GM23248 (cell line): ENCODE measurements around the gene EIF4E.

ENCODE experiments used
- EZH2 ChIP-seq: fragments of 200-600 bp; sonication (generic); IDR thresholded peaks from 2 replicates; pipeline ENCODE4 v1.6.1; 2018; ENCODE audit warnings: antibody characterized with exemption, mild to moderate bottlenecking; ENCODE audit not compliant: insufficient read depth, poor library complexity, severe bottlenecking
- EZH2phosphoT487 ChIP-seq: fragments of 200-600 bp; sonication (generic); IDR thresholded peaks from 2 replicates; pipeline ENCODE4 v1.6.1; 2018; ENCODE audit warnings: antibody characterized with exemption, moderate library complexity, mild to moderate bottlenecking, low read depth; ENCODE audit not compliant: insufficient read depth

DNA sequence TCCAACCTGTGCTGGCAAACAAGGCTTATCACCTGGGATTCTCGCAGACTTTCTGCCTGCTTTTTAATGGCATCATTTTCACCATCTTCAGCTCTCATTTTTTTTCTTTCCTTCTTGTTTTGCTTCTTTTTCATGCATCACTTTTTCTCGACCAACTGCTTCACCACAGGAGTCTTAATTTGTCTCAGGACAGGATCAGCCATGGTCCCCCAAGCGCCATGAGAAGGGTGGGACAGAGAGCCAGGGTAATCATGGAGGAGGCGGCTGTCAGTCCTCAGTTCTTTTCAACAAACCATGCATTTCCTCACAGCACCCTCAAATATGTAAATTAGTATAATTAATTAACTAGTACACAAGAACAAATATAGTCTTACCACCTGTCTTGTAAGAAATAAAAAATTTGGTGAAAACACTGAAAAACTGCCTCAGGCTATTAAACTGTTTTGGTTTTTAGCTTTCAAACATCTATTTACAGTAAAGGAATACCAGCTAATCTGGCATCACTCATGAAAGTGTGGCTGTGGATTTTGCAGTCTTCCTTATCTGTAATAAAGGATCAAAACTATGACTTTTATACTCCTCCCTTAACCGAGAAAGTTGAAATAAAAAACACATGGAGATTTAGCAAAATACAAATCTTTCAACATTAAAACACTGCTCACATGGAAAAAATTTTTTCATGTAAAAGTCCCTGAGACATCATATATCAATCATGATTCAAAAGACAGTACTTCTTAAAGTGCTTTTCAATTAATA is 19.1 kb downstream of the EIF4E start:
- no peak for TF ChIP-seq EZH2
- TF ChIP-seq EZH2phosphoT487: no peak
